ENCODE results near the gene TMEM88.

The TMEM88 gene

DNA sequence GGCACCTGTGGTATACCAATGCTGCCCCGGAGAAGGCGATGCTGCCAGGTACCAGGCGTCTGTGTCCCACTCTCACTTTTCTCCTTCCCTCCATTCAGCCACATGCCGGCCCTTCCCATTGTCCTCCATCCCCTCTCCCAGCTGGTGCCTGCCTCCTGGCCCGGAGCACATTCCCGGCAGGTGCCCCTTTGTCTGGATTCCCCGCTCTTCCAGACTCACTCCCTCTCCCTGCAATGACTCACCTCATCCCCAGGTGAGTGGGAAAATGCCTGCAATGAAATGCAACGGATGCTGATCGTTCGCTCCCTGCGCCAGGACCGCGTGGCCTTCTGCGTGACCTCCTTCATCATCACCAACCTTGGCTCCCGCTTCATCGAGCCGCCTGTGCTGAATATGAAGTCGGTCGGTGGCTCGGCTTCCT, 31.3 kb upstream of the TMEM88 start:
- no peak for DNase-seq (ENCODE audit: low read depth)
- no peak overlapping the region for H3K4me3 ChIP-seq (ENCODE audit: low read length)
- TF ChIP-seq, protein P1, sequence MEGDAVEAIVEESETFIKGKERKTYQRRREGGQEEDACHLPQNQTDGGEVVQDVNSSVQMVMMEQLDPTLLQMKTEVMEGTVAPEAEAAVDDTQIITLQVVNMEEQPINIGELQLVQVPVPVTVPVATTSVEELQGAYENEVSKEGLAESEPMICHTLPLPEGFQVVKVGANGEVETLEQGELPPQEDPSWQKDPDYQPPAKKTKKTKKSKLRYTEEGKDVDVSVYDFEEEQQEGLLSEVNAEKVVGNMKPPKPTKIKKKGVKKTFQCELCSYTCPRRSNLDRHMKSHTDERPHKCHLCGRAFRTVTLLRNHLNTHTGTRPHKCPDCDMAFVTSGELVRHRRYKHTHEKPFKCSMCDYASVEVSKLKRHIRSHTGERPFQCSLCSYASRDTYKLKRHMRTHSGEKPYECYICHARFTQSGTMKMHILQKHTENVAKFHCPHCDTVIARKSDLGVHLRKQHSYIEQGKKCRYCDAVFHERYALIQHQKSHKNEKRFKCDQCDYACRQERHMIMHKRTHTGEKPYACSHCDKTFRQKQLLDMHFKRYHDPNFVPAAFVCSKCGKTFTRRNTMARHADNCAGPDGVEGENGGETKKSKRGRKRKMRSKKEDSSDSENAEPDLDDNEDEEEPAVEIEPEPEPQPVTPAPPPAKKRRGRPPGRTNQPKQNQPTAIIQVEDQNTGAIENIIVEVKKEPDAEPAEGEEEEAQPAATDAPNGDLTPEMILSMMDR (conservative IDR thresholded peaks at IDR 0.05; ENCODE audit: low read depth, low read length), result no peak

- no peak for DNase-seq (ENCODE audit: low read depth)
- TF ChIP-seq, protein P1 (conservative IDR thresholded peaks at IDR 0.05; ENCODE audit: low read depth, low read length), result no peak
- H3K4me3 ChIP-seq (ENCODE audit: low read length), result no peak overlapping the region
Observed at GRCh38 chr17:7824021-7824924, 30.6 kb upstream of the TMEM88 start.

DNA sequence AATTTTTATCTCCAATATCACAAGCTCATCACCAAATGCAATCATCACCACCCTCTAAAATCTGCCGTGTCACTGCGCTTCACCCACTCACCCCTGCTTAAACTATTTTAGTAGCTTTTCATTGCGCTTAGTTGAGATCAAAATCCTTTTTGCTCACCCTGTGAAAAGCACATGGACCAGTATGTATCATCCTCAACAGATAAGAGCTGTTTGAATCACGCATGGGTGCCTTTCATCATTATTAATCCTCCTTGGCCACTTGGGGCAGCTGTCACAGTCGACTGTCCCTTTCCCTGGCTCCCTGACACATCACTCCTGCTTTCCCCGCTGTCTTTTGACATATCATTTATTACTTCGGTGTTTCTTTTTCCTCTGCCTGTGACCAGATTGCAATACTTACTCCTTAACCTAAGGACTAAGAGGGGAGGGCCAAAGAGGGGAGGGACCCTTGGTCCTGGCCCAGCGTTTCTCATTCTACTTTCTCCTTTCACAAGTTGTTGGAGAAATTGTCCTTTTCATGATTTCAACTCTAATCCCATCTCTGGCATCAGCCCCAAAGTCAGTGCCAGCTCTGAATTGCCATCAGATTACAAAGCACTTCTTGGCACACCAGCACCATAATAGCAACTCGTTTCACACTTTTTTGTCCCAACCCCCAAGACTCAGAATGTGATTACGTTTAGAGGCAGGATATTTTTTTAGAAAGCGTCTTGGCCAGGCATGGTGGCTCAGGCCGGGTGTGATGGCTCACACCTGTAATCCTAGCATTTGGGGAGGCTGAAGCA, 29.5 kb upstream of the TMEM88 start:
- H3K4me3 ChIP-seq (ENCODE audit: low read length), result no peak overlapping the region
- TF ChIP-seq, protein P1 (conservative IDR thresholded peaks at IDR 0.05; ENCODE audit: low read depth, low read length), result no peak
- peak; percentile 76 for DNase-seq (ENCODE audit: low read depth)

DNA sequence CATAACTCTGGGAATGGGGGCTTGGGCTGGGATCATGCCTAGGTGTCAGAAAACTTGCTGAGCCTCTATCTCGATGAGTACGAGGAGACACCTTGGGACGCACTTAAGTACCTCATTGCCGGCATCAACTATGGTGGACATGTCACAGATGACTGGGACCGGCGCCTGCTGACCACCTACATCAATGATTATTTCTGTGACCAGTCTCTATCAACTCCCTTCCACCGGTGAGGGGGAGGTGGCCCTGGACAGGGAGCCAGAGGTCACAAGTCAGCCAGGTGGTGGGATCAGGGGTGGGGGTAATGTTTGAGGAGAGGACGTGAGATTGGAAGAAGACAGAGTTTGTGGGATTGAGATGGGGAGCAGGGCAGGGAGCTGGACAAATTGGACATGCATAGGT, 24.2 kb upstream of the TMEM88 start:
- DNase-seq (ENCODE audit: low read depth), result no peak
- TF ChIP-seq, protein P1 (conservative IDR thresholded peaks at IDR 0.05; ENCODE audit: low read depth, low read length), result no peak
- H3K4me3 ChIP-seq (ENCODE audit: low read length), result no peak overlapping the region

DNA sequence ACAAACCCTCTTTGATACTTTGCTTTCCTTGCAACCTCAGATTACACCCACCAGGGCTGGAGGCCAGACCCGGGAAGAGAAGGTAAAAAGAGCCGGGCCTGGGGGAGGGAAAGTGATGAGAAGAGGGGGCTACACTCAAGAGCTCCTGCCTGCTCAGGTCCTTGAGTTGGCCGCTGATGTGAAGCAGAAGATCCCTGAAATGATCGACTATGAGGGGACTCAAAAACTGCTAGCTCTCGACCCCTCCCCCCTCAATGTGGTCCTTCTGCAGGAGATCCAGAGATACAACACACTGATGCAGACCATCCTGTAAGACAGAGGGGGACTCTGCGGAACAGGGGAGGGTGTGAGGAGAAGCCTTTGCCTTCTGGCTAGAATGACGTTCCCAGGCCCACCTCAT, 23.6 kb upstream of the TMEM88 start:
- DNase-seq (ENCODE audit: low read depth), result no peak
- TF ChIP-seq, protein P1 (conservative IDR thresholded peaks at IDR 0.05; ENCODE audit: low read depth, low read length), result no peak
- H3K4me3 ChIP-seq (ENCODE audit: low read length), result no peak overlapping the region

DNA sequence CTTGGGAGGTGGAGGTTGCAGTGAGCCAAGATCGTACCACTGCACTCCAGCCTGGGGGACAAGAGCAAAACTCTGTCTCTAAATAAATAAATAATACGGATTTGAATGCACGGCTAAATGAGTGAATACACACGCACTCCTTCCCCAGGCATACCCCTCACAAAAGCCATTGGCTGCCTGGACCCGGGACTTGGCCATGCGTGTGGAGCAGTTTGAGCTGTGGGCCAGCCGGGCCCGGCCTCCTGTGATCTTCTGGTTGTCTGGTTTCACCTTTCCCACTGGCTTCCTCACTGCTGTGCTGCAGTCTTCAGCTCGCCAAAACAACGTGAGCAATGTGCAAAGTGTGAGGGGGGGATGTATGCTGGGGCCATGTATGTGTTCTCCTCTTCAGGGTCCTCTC, 22.4 kb upstream of the TMEM88 start:
- DNase-seq (ENCODE audit: low read depth), result no peak
- TF ChIP-seq, protein P1 (conservative IDR thresholded peaks at IDR 0.05; ENCODE audit: low read depth, low read length), result no peak
- H3K4me3 ChIP-seq (ENCODE audit: low read length), result no peak overlapping the region
